Stimulated activated CD4-positive, alpha-beta T cell treated with anti-CD3 and anti-CD28 coated beads, Interleukin-4, amount 100 ng/mL, for 48 hours (primary cell): ENCODE data around the gene PARPBP.
"Not testable (repeated sequence)": the region's sequence is repeated elsewhere in the genome, so short reads cannot be mapped to it uniquely, and the experiment has no call there.

ENCODE experiments used
- DNase-seq, 2 donors: peaks; one replicate each; pipeline ENCODE4 v3.0.0-alpha.2; 2020; ENCODE audit warnings: low read depth in 2 of 2

The PARPBP gene

GRCh38 chr12:102119674-102120563, at the start of gene PARPBP, which contains the start of gene NUP37:
Gene PARPBP (plus strand): TSS chr12:102120183. CDS start chr12:102123889, 3,706 bp downstream.
Gene NUP37 (minus strand): TSS chr12:102120114. CDS start chr12:102118518, 1,596 bp downstream.
- peak; percentile 84 to 88 for DNase-seq

DNA sequence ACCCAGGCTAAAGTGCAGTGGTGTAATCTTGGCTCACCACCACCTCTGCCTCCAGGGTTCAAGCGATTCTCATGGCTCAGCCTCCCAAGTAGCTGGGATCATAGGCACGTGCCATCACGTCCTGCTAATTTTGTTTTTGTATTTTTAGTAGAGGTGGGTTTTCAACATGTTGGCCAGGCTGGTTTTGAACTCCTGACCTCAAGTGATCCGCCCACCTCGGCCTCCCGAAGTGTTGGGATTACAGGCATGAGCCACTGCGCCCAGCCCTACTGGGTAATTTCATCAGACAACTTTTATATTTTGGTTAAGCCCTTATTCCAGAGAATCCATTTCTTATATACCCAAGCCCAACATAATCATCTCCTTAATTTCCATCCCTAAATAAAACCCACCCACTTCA, 47.9 kb upstream of the PARPBP start:
- not testable (repeated sequence) for DNase-seq

- DNase-seq, result no peak
Observed at GRCh38 chr12:102080842-102081241, 39.1 kb upstream of the PARPBP start.

- not testable (repeated sequence) for DNase-seq
Observed at GRCh38 chr12:102089228-102089835, 30.7 kb upstream of the PARPBP start.

DNA sequence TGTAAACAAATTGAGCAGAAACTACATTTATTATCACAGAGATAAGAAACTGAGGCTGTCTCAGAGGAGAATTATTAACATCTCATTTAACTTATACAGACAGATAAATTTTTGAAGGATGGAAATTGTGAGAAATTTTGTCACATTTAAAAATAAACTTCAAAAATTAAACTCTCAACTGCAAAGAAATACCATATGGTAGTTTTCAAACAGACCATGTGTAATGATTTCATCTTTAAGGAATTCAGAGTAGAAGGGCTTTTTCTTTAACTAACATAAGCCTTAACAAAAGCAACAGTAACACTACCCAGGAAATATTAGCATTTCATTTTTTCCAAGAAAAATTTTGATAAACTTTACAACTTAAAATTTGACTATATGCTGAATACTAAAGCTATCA, 26.7 kb upstream of the PARPBP start:
- DNase-seq, result no peak

DNA sequence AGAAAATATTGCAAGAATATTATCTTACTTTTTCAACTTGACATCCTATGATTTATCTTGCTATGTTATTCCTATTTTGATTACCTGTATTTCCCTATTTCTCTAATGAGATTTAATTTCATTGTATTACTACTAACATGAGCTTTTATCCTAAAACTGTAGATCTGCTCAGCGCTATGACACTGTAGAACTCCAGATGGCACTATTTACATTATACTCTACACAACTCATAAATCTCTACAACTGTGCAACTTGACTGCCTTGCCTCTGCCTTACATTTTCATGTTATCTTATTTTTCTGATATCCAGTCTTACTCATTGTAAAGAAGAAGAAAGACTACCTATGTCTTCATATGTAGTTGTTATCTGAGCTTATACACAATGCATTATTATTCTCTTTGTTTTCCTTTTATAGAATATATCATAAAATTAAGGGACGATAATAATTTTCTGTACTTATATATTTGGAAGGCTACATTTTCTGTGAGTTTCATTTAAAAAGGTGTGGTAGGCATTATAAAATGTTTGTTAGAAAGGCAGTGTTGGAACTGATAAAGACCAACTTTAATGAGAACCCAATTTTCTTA, 24.2 kb upstream of the PARPBP start:
- DNase-seq, result no peak

DNA sequence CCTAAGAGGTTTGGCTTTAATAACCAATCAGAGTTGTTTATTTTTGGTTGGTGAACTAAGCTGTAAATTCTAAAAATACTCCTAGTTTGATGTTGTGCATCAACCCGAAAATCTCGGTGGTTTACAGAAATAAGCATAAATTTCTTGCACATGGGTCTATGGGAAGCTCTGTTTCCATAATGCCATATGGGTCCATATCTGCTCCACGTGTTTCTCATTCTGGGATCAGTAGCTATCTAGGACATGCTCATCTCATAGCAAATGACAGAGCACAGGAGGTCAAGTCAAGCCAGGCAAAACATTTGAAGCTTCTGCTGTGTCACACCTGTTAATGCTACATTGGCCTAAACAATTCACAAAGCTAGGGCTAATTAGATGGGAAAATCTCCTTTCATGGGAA, 23.1 kb upstream of the PARPBP start:
- no peak for DNase-seq

DNA sequence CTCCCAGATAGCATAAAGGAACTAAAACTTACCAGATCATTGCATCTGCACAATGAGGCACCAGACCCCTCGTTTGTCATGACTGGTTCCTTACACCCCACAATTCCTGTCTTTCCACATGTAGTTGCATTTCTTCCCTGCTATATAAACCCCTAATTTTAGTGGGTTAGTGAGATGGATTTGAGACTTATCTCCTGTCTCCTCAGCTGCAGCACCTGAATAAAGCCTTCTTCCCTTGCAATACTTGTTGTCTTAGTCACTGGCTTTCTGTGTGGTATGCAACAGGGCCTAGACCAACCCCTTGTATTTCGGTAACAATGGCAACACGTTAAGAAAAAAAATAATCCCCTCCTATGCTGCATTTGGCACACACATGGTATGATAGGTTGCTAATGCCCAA, 13.1 kb upstream of the PARPBP start:
- no peak for DNase-seq

DNA sequence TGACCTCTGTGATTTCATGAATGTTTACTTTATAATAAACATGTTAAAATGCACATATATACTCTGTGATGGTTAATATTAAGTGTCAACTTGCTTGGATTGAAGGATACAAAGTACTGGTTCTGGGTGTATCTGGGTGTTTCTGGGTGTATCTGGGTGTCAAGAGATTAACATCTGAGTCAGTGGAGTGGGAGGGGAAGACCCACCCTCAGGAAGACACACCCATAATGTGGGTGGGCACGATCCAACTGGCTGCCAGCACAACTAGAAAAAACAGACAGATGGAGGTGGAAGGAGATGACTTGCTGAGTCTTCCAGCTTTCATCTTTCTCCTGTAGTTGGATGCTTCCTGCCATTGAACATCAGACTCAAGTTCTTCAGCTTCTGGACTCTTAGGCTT, 12.0 kb upstream of the PARPBP start:
- DNase-seq, result no peak

GRCh38 chr12:102110782-102111181, 9.2 kb upstream of the PARPBP start:
- no peak for DNase-seq

GRCh38 chr12:102114212-102114611, 5.8 kb upstream of the PARPBP start:
- DNase-seq, result no peak

DNA sequence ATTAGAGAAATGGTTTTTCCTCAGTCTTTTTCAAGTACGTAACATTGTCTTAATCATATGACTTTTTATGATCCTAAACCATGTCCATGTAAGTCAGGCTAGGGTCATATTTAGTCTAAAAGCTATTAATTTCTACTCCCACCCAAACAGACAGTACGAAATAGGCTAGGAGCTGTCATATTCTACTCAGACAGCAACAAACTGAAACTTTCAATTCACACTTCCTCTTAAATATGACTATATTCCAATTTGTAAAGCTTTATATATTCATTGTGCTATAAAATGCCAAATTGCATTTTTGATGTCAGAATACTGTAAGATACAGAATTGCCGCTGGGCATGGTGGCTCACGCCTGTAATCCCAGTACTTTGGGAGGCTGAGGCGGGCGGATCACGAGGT, 3.6 kb upstream of the PARPBP start:
- DNase-seq, result no peak

GRCh38 chr12:102118874-102119273, 1.1 kb upstream of the PARPBP start:
- DNase-seq, result no peak

DNA sequence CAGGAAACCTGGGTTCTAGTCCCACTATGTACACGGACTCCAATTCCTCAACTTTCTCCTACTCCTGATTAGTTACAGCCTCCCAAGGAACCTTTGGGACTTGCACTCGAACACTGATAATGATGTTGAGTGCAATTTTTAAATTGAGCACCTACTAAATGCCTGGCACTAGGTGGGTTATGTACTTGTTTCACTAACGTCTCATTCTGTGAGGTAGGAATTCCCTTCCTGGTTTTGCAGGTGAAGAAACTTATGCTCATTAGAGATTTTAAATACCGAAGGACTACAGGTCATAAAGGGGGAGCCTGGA, 536 bp downstream of the PARPBP start:
- DNase-seq, result no peak

- DNase-seq, result no peak
Observed at GRCh38 chr12:102120886-102121285, 903 bp downstream of the PARPBP start.

DNA sequence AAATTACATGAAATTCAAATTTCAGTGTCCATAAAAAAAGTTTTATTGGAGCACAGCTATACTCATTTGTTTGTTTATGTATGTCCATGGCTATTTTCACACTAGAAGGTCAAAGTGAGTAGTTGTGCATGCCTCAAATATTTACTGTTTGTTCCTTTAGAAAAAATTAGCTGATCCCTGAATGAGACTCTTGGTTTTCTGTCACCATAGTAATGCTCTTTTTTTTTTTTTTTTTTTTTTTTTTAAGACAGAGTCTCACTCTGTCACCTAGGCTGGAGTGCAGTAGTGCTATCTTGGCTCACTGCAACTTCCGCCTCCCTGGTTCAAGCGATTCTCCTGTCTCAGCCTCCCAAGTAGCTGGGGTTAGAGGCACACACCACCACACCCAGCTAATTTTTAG, 1.3 kb downstream of the PARPBP start:
- not testable (repeated sequence) for DNase-seq

DNA sequence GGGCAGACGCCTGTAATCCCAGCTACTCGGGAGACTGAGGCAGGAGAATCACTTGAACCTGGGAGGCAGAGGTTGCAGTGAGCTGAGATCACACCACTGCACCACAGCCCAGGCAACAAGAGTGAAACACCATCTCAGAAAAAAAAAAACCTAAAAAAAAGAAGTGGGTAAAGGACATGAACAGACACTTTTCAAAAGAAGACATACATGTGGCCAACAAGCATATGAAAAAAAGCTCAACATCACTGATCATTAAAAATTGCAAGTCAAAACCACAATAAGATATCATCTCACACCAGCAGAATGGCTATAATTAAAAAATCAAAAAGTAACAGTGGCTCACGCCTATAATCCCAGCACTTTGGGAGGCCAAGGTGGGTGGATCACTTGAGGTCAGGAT, 10.7 kb downstream of the PARPBP start:
- DNase-seq, result not testable (repeated sequence)

DNA sequence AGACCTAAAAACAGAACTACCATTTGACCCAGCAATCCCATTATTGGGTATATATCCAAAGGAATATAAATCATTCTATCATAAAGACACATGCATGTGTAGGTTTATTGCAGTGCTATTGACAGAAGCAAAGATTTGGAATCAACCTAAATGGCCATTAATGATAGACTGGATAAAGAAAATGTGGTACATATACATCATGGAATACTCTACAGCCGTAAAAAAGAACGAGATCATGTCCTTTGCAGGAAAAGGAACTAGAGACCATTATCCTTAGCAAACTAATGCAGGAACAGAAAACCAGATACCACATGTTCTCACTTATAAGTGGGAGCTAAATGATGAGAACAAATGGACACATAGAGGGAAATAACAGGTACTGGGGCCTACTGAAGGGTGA, 11.5 kb downstream of the PARPBP start:
- not testable (repeated sequence) for DNase-seq

- not testable (repeated sequence) for DNase-seq
Observed at GRCh38 chr12:102137619-102138018, 17.6 kb downstream of the PARPBP start.

DNA sequence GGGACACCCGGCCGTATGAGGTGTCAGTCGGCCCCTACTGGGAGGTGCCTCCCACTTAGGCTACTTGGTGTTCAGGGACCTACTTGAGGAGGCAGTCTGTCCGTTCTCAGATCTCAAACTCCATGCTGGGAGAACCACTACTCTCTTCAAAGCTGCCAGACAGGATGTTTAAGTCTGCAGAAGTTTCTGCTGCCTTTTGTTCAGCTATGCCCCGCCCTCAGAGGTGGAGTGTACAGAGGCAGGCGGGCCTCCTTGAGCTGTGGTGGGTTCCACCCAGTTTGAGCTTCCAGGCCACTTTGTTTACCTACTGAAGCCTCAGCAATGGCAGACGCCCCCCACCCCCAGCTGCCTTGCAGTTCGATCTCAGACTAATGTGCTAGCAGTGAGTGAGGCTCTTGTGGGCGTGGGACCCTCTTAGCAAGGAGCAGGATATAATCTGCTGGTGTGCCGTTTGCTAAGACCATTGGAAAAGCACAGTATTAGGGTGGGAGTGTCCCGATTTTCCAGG, 22.9 kb downstream of the PARPBP start:
- DNase-seq, result not testable (repeated sequence)

DNA sequence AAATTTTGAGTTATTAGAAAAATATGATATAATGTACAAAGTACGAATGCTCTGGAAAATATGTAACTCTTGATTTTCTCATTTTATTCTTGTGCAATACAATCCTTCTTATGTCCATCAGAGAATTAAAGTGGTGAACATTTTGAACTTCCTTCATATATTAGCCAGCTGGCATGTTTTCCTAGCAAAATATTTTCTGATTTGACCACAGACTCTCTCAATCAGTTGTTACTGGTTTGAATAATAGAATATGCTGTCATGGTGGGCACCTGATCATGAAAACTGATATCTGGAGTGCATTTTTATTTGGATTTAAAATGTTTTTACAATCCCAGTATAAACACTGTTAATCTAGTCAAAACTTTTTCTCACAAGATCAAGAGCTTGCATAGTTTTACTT, 24.2 kb downstream of the PARPBP start:
- DNase-seq, result no peak

- DNase-seq, result not testable (repeated sequence)
Observed at GRCh38 chr12:102147062-102147587, 27.1 kb downstream of the PARPBP start.
